NT2/D1 (cell line): ENCODE measurements around the gene PTPN14.
A peak's percentile ranks its signal among the peaks of the same experiment; 100 is the strongest.

Experiments used
- DNase-seq: peaks from one replicate; pipeline ENCODE4 v3.0.0-alpha.2; 2011; ENCODE audit warnings: low read depth, low spot score
- H3K27me3 ChIP-seq: 2 replicates; pipeline ENCODE4 v1.6.0; 2011; ENCODE audit warnings: mild to moderate bottlenecking; ENCODE audit not compliant: insufficient read length, insufficient read depth
- H3K36me3 ChIP-seq: 2 replicates; pipeline ENCODE4 v1.6.1; 2011; ENCODE audit warnings: mild to moderate bottlenecking, low read length, mixed read lengths; ENCODE audit not compliant: insufficient read depth, insufficient read length
- H3K4me1 ChIP-seq: 2 replicates; pipeline ENCODE4 v1.5.1; 2011; ENCODE audit not compliant: insufficient read depth, insufficient read length
- H3K4me3 ChIP-seq: 2 replicates; pipeline ENCODE4 v1.5.1; 2011; ENCODE audit warnings: low read depth; ENCODE audit not compliant: insufficient read length
- H3K9ac ChIP-seq: 2 replicates; pipeline ENCODE4 v1.6.0; 2011; ENCODE audit warnings: low read depth; ENCODE audit not compliant: insufficient read length
- H3K9me3 ChIP-seq: 2 replicates; pipeline ENCODE4 v1.5.1; 2011; ENCODE audit warnings: mild to moderate bottlenecking, low read length; ENCODE audit not compliant: insufficient read depth
- SUZ12 ChIP-seq: IDR thresholded peaks from 2 replicates; pipeline ENCODE4 v1.6.1; 2011; ENCODE audit not compliant: insufficient read length, insufficient read depth; ENCODE audit errors: extremely low read depth
- YY1 ChIP-seq: IDR thresholded peaks from 2 replicates; pipeline ENCODE4 v1.6.1; 2011; ENCODE audit not compliant: insufficient read length, insufficient read depth
- ZNF274 ChIP-seq: IDR thresholded peaks from 2 replicates; pipeline ENCODE4 v1.6.1; 2011; ENCODE audit warnings: mild to moderate bottlenecking, low read depth, low read length

The PTPN14 gene

DNA sequence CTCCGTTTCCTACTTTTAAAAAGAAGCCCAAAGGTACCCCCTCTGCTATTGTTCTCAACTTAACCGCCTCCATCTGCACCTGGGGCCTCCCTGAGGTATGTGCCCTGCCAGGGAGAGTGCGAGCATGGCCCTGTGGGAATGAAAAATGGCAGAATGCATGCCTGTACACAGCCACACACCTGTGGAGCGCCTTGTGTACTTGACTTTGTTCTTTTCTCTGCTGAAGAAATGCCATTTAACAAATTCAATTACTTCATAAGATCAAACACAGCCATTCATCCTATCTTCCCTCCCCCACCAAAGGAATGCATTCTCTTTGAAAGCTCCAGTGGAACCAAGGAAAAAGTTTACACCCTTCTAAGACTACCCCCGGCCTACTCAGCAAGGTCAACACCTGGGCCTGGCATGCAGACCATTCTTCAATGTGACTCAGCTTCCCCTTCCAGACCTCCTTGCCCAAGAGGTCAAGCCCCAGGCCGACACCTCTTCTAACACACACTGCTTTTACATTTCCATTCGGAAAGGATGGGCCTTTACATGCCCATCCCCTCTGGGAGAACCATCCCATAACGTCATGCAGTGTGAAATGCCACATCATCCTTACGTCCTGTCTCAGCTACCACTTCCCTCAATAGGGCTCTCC lies 146.7 kb downstream of the PTPN14 start:
- H3K9ac ChIP-seq = no peak overlapping the region

DNA sequence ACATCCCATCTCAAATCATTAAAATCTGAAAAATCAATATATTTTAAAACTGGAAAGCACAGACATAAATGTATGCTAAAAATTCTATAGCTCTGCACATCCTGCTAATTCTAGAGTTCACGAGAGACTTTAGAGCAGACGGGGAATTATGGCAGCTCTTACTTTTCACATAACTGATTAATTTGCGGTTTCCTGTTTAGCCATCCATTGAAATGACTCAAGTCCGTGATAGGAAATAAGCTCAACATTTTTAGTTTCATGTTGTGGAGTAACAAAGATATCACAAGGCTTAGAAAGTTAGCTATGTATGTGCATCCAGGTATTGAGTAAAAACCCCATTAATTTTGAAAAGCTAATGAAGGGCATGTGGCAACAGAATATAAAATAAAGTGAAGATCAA lies 147.2 kb downstream of the PTPN14 start:
- DNase-seq = no peak
- Histone ChIP-seq H3K27me3 (no peaks in the 10 kb centered on the region), H3K36me3 (peaks cover 58% of the 10 kb centered on the region), H3K9ac (no peak overlapping the region), H3K4me3 (no peak overlapping the region), H3K9me3 (no peaks in the 10 kb centered on the region), H3K4me1 (peaks cover 2% of the 10 kb centered on the region)
- TF ChIP-seq YY1 (no peak), SUZ12 (no peak), ZNF274 (no peak)

More for the DNA sequence above, 146.7 kb downstream of the PTPN14 start:
- peak; percentile 47 for DNase-seq
- no peaks in the 10 kb centered on the region for H3K27me3 ChIP-seq
- H3K4me1 ChIP-seq = peaks cover 2% of the 10 kb centered on the region
- H3K36me3 ChIP-seq = peaks cover 54% of the 10 kb centered on the region
- H3K9me3 ChIP-seq = no peaks in the 10 kb centered on the region
- H3K4me3 ChIP-seq = no peak overlapping the region
- no peak for TF ChIP-seq ZNF274
- no peak for TF ChIP-seq SUZ12
- TF ChIP-seq YY1 = no peak

GRCh38 chr1:214403431-214403830 lies 148.0 kb downstream of the PTPN14 start:
- H3K4me1 ChIP-seq = peaks cover 2% of the 10 kb centered on the region

GRCh38 chr1:214402613-214403083 lies 148.8 kb downstream of the PTPN14 start:
- peaks cover 57% of the 10 kb centered on the region for H3K36me3 ChIP-seq
- no peak overlapping the region for H3K9ac ChIP-seq
- no peaks in the 10 kb centered on the region for H3K9me3 ChIP-seq
- peaks cover 2% of the 10 kb centered on the region for H3K4me1 ChIP-seq
- no peak for DNase-seq
- no peaks in the 10 kb centered on the region for H3K27me3 ChIP-seq
- no peak overlapping the region for H3K4me3 ChIP-seq
- TF ChIP-seq YY1 = no peak
- no peak for TF ChIP-seq SUZ12
- TF ChIP-seq ZNF274 = no peak

More at GRCh38 chr1:214403431-214403830, 148.0 kb downstream of the PTPN14 start:
- Histone ChIP-seq H3K9ac (no peak overlapping the region), H3K27me3 (no peaks in the 10 kb centered on the region), H3K4me3 (no peak overlapping the region), H3K36me3 (peaks cover 55% of the 10 kb centered on the region), H3K9me3 (no peaks in the 10 kb centered on the region)
- no peak for DNase-seq
- no peak for TF ChIP-seq ZNF274
- no peak for TF ChIP-seq YY1

DNA sequence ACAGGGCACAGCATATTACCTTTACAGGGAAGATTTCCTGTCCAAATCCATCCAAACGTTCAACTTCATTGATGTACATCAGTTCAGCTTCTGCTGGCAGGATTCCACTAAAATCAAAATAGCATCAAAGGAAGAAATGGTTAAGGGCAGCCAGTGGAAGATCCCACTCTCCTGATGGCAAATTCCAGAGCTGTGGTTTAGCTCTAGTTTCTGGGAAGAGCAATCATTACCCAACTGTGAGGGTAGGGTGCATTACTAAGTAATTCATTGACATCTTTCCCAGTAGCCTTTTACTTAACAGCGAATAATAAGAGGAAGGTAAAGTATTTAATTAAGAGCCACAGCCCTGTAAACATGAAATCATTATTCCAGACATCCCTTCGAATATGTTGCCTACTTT lies 149.7 kb downstream of the PTPN14 start:
- no peak for DNase-seq
- TF ChIP-seq YY1 = no peak
- TF ChIP-seq SUZ12 = no peak
- TF ChIP-seq ZNF274 = no peak
- no peak overlapping the region for H3K4me3 ChIP-seq
- peaks cover 2% of the 10 kb centered on the region for H3K4me1 ChIP-seq
- no peak overlapping the region for H3K9ac ChIP-seq
- H3K27me3 ChIP-seq = no peaks in the 10 kb centered on the region
- no peaks in the 10 kb centered on the region for H3K9me3 ChIP-seq
- H3K36me3 ChIP-seq = peaks cover 62% of the 10 kb centered on the region

- no peak overlapping the region for H3K9ac ChIP-seq
- no peak for TF ChIP-seq SUZ12
- TF ChIP-seq ZNF274 = no peak
- no peak for TF ChIP-seq YY1
- H3K36me3 ChIP-seq = peaks cover 71% of the 10 kb centered on the region
- H3K27me3 ChIP-seq = no peaks in the 10 kb centered on the region
- no peak overlapping the region for H3K4me3 ChIP-seq
- peaks cover 2% of the 10 kb centered on the region for H3K4me1 ChIP-seq
- DNase-seq = no peak
- no peaks in the 10 kb centered on the region for H3K9me3 ChIP-seq
These were observed 151.3 kb downstream of the PTPN14 start for GRCh38 chr1:214400131-214400530.

GRCh38 chr1:214398490-214398889 lies 152.9 kb downstream of the PTPN14 start:
- H3K9ac ChIP-seq = no peak overlapping the region
- H3K4me1 ChIP-seq = peaks cover 2% of the 10 kb centered on the region
- no peaks in the 10 kb centered on the region for H3K27me3 ChIP-seq
- no peak for TF ChIP-seq YY1
- no peak for TF ChIP-seq SUZ12
- TF ChIP-seq ZNF274 = no peak
- no peak for DNase-seq
- H3K4me3 ChIP-seq = no peak overlapping the region
- peaks cover 81% of the 10 kb centered on the region for H3K36me3 ChIP-seq
- no peaks in the 10 kb centered on the region for H3K9me3 ChIP-seq
